HG02678 (cell line): ENCODE data around the gene VIPR1.

ENCODE experiments used
- ATAC-seq: cut with Tn5 transposase; IDR thresholded peaks from one replicate; pipeline ENCODE4 v1.9.1; 2021; ENCODE audit warnings: mild to moderate bottlenecking, moderate library complexity; ENCODE audit not compliant: unreplicated experiment

VIPR1 gene

GRCh38 chr3:42509111-42509510, 6.7 kb downstream of the VIPR1 start:
- no peak for ATAC-seq

- ATAC-seq: no peak
Measured at GRCh38 chr3:42510325-42510724, 7.9 kb downstream of the VIPR1 start.

- no peak for ATAC-seq
Measured at GRCh38 chr3:42511201-42511600, 8.8 kb downstream of the VIPR1 start.

- ATAC-seq: no peak
Measured at GRCh38 chr3:42511736-42512135, 9.3 kb downstream of the VIPR1 start.

GRCh38 chr3:42513121-42513520, 10.7 kb downstream of the VIPR1 start:
- ATAC-seq: no peak

GRCh38 chr3:42513521-42513920, 11.1 kb downstream of the VIPR1 start:
- no peak for ATAC-seq

GRCh38 chr3:42514876-42515275, 12.4 kb downstream of the VIPR1 start:
- no peak for ATAC-seq

GRCh38 chr3:42515391-42515916, 13.0 kb downstream of the VIPR1 start:
- no peak for ATAC-seq

GRCh38 chr3:42515976-42516375, 13.5 kb downstream of the VIPR1 start:
- ATAC-seq: no peak

- ATAC-seq: no peak
Measured at GRCh38 chr3:42516443-42516842, 14.0 kb downstream of the VIPR1 start.

GRCh38 chr3:42517117-42517516, 14.7 kb downstream of the VIPR1 start:
- ATAC-seq: no peak

- no peak for ATAC-seq
Measured at GRCh38 chr3:42518800-42519567, 16.5 kb downstream of the VIPR1 start.

GRCh38 chr3:42519568-42519962, 17.1 kb downstream of the VIPR1 start:
- ATAC-seq: no peak

- ATAC-seq: no peak
Measured at GRCh38 chr3:42520336-42520735, 17.9 kb downstream of the VIPR1 start.

GRCh38 chr3:42520906-42521305, 18.5 kb downstream of the VIPR1 start:
- no peak for ATAC-seq

GRCh38 chr3:42524751-42525150, 22.3 kb downstream of the VIPR1 start:
- no peak for ATAC-seq

GRCh38 chr3:42525212-42525611, 22.8 kb downstream of the VIPR1 start:
- ATAC-seq: no peak

GRCh38 chr3:42525736-42526345, 23.4 kb downstream of the VIPR1 start:
- ATAC-seq: no peak

GRCh38 chr3:42526616-42527367, 24.3 kb downstream of the VIPR1 start:
- no peak for ATAC-seq

GRCh38 chr3:42527368-42527917, 25.0 kb downstream of the VIPR1 start:
- ATAC-seq: no peak

GRCh38 chr3:42529468-42529867, 27.0 kb downstream of the VIPR1 start:
- ATAC-seq: no peak
